Measurements from ENCODE around the gene FIGLA. TPM values are rescaled to one million over a fixed set of nuclear protein-coding genes. Genes with fewer than 3 reads are reported as not detected.

FIGLA gene
- total RNA-seq, 1 experiment from 2014 or later: not detected

GRCh38 chr2:70779911-70780545 lies 10.4 kb downstream of the FIGLA start (continued):
- TF ChIP-seq CTCF (IDR thresholded peaks at IDR 0.05 in 2 of 3, conservative IDR thresholded peaks at IDR 0.05 in 1 of 3; ENCODE audit: borderline replicate concordance in 1 of 3, insufficient read depth in 1 of 3, low read depth in 2 of 3, low read length in 2 of 3) (no peak), EZH2phosphoT487 (IDR thresholded peaks at IDR 0.05; ENCODE audit: borderline replicate concordance) (no peak), RAD21 (IDR thresholded peaks at IDR 0.05; ENCODE audit: low read depth) (no peak), CEBPB (IDR thresholded peaks at IDR 0.05; ENCODE audit: low read depth) (no peak), POLR2A (IDR thresholded peaks at IDR 0.05; ENCODE audit: borderline replicate concordance, extremely low read depth, insufficient read depth, insufficient read length) (no peak), ZNF274 (IDR thresholded peaks at IDR 0.05; ENCODE audit: low read depth, low read length) (no peak), SRF (IDR thresholded peaks at IDR 0.05; ENCODE audit: low read depth) (no peak), ATF3 (IDR thresholded peaks at IDR 0.05) (no peak)

- no TSS peak for BruUV-seq (replicated peaks)
- intact Hi-C loops (cut with micrococcal nuclease): no loop called here
- Histone ChIP-seq H3K9me3 (ENCODE audit: control insufficient read depth in 1 of 2, insufficient read depth in 1 of 2, low read depth in 1 of 2, low read length in 2 of 2) (no peaks in the 10 kb centered on the region), H3K27ac (ENCODE audit: low read depth, low read length) (no peak overlapping the region), H4K20me1 (ENCODE audit: insufficient read depth) (no peaks in the 10 kb centered on the region), H3K9me2 (ENCODE audit: insufficient read depth) (no peaks in the 10 kb centered on the region), H3K4me2 (ENCODE audit: low read length) (no peak overlapping the region), H2AFZ (ENCODE audit: low read depth, low read length, poor library complexity, severe bottlenecking) (no peak overlapping the region), H3K79me2 (ENCODE audit: insufficient read depth, low read length) (no peaks in the 10 kb centered on the region), H3K36me3 (ENCODE audit: control insufficient read depth in 1 of 2, insufficient read depth in 2 of 2, low read length in 2 of 2) (no peaks in the 10 kb centered on the region), H3K4me3 (replicated peaks in 1 of 2; ENCODE audit: low read depth in 1 of 2, low read length in 2 of 2) (no peak overlapping the region), H3K27me3 (ENCODE audit: insufficient read depth, low read length) (no peaks in the 10 kb centered on the region), H3K9ac (ENCODE audit: low read length) (no peak overlapping the region), H3K4me1 (ENCODE audit: control insufficient read depth in 1 of 2, insufficient read depth in 2 of 2, low read length in 2 of 2) (peaks cover 0 to 21% of the 10 kb centered on the region in 2 experiments; a peak in 3 of 4 replicates)
- ChIA-PET POLR2A (no interaction called here), CTCF (interaction anchor here (1.1 kb wide), 1 partner anchor 92 kb away, joined by 3 read pairs; no protein-coding TSS in a partner anchor), RAD21 (ENCODE audit: low non-redundant PET in 1 of 2, low total read pairs in 2 of 2, uncharacterized antibody in 2 of 2, unreplicated experiment in 2 of 2) (no interaction called here)
- ATAC-seq (no peak), DNase-seq (ENCODE audit: low read depth, low spot score) (no peak)
- TF ChIP-seq ZBTB33 (IDR thresholded peaks at IDR 0.05; ENCODE audit: extremely low read depth, insufficient replicate concordance, low read length): no peak
- TF ChIP-seq MAX (IDR thresholded peaks at IDR 0.05): no peak
- TF ChIP-seq SIN3A (IDR thresholded peaks at IDR 0.05; ENCODE audit: low read depth): no peak
These were observed 11.0 kb downstream of the FIGLA start for GRCh38 chr2:70779491-70779890.
